NCI-H1092 treated with DMSO at 0.1 percent for 48 hours (cell line): Measurements from ENCODE around the gene ZYG11B.
A peak's percentile ranks its signal among the peaks of the same experiment; 100 is the strongest.
"Not testable (repeated sequence)": the region's sequence is repeated elsewhere in the genome, so short reads cannot be mapped to it uniquely, and the experiment has no call there.

Experiments used
- DNase-seq: peaks from one replicate; lab custom pipeline; 2025; lab: John Stamatoyannopoulos, UW

The ZYG11B gene

GRCh38 chr1:52707927-52708655 lies 18.2 kb upstream of the ZYG11B start:
- DNase-seq = no peak

GRCh38 chr1:52709016-52709415 lies 17.2 kb upstream of the ZYG11B start:
- DNase-seq = no peak

- no peak for DNase-seq
Measured at GRCh38 chr1:52713590-52713989, 12.7 kb upstream of the ZYG11B start.

- DNase-seq = not testable (repeated sequence)
Measured at GRCh38 chr1:52715296-52715695, 11.0 kb upstream of the ZYG11B start.

- DNase-seq = no peak
Measured at GRCh38 chr1:52723260-52723659, 3.0 kb upstream of the ZYG11B start.

- DNase-seq = no peak
Measured at GRCh38 chr1:52725903-52726264, 369 bp upstream of the ZYG11B start.

GRCh38 chr1:52727114-52727586 lies 897 bp downstream of the ZYG11B start:
- DNase-seq = peak; percentile 21

- no peak for DNase-seq
Measured at GRCh38 chr1:52727956-52728656, 1.9 kb downstream of the ZYG11B start.

GRCh38 chr1:52733368-52733767 lies 7.1 kb downstream of the ZYG11B start:
- no peak for DNase-seq

GRCh38 chr1:52735371-52735770 lies 9.1 kb downstream of the ZYG11B start:
- DNase-seq = not testable (repeated sequence)

- DNase-seq = no peak
Measured at GRCh38 chr1:52738148-52738547, 11.9 kb downstream of the ZYG11B start.

- DNase-seq = no peak
Measured at GRCh38 chr1:52738893-52739292, 12.6 kb downstream of the ZYG11B start.

GRCh38 chr1:52739699-52740467 lies 13.6 kb downstream of the ZYG11B start:
- DNase-seq = no peak

- DNase-seq = no peak
Measured at GRCh38 chr1:52741259-52741658, 15.0 kb downstream of the ZYG11B start.

GRCh38 chr1:52746189-52746588 lies 19.9 kb downstream of the ZYG11B start:
- DNase-seq = no peak

GRCh38 chr1:52747450-52747849 lies 21.2 kb downstream of the ZYG11B start:
- DNase-seq = no peak

- no peak for DNase-seq
Measured at GRCh38 chr1:52748119-52748518, 21.9 kb downstream of the ZYG11B start.

GRCh38 chr1:52749496-52749895 lies 23.2 kb downstream of the ZYG11B start:
- not testable (repeated sequence) for DNase-seq

GRCh38 chr1:52750139-52750538 lies 23.9 kb downstream of the ZYG11B start:
- DNase-seq = not testable (repeated sequence)

- DNase-seq = no peak
Measured at GRCh38 chr1:52751589-52752483, 25.6 kb downstream of the ZYG11B start.

GRCh38 chr1:52752484-52752826 lies 26.2 kb downstream of the ZYG11B start:
- DNase-seq = no peak

- DNase-seq = no peak
Measured at GRCh38 chr1:52753169-52753568, 26.9 kb downstream of the ZYG11B start.
